NCI-H1436 (cell line): Measurements from ENCODE around the gene MPO.

Experiments
- DNase-seq: peaks from one replicate; lab custom pipeline; 2025; lab: John Stamatoyannopoulos, UW

MPO gene

GRCh38 chr17:58234512-58234911 is 46.2 kb downstream of the MPO start:
- no peak for DNase-seq

- DNase-seq = no peak
These were observed 47.2 kb downstream of the MPO start for GRCh38 chr17:58233543-58233942.

- no peak for DNase-seq
These were observed 48.0 kb downstream of the MPO start for GRCh38 chr17:58232707-58233156.

- DNase-seq = no peak
These were observed 49.1 kb downstream of the MPO start for GRCh38 chr17:58231641-58232040.

GRCh38 chr17:58229881-58230280 is 50.9 kb downstream of the MPO start:
- no peak for DNase-seq

GRCh38 chr17:58229384-58229783 is 51.4 kb downstream of the MPO start:
- DNase-seq = no peak

- no peak for DNase-seq
These were observed 52.1 kb downstream of the MPO start for GRCh38 chr17:58228679-58229078.

- DNase-seq = no peak
These were observed 53.0 kb downstream of the MPO start for GRCh38 chr17:58227733-58228132.

- DNase-seq = no peak
These were observed 56.4 kb downstream of the MPO start for GRCh38 chr17:58224315-58224714.
